Psoas muscle (tissue), 8 donors: Measurements from ENCODE around the gene HLA-DPB1. TPM values are rescaled to one million over a fixed set of nuclear protein-coding genes. Genes with fewer than 3 reads are reported as not detected.
A peak's percentile ranks its signal among the peaks of the same experiment; 100 is the strongest.
"Not testable (repeated sequence)": the region's sequence is repeated elsewhere in the genome, so short reads cannot be mapped to it uniquely, and the experiment has no call there.

Experiments
- ATAC-seq, 4 donors: fragments of 200-7000 bp; cut with Tn5 transposase; one replicate each; pipeline ENCODE4 v1.9.1; 2020; ENCODE audit warnings: moderate library complexity in 3 of 4, mild to moderate bottlenecking in 2 of 4
- DNase-seq, 2 donors: peaks; one replicate each; pipeline ENCODE4 v3.0.0-alpha.2; 2020
- H3K27ac ChIP-seq: fragments of 200-600 bp; one replicate; pipeline ENCODE4 v1.8.0; 2022
- H3K27me3 ChIP-seq, 3 donors: fragments of 200-600 bp in 1 of 3; one replicate each; pipeline versions ENCODE4 v1.6.1 to v1.8.0; 2013 to 2022; ENCODE audit warnings: low read length in 2 of 3, mild to moderate bottlenecking in 2 of 3, moderate library complexity in 1 of 3; ENCODE audit not compliant: insufficient read depth in 3 of 3
- H3K36me3 ChIP-seq, 2 donors: fragments of 200-600 bp in 1 of 2; one replicate each; pipeline versions ENCODE4 v1.6.1 to v1.8.0; 2013 to 2022; ENCODE audit warnings: low read depth in 1 of 2, mild to moderate bottlenecking in 1 of 2, moderate library complexity in 1 of 2; ENCODE audit not compliant: insufficient read depth in 1 of 2
- H3K4me1 ChIP-seq: fragments of 200-600 bp; one replicate; pipeline ENCODE4 v1.8.0; 2022
- H3K4me3 ChIP-seq: fragments of 200-600 bp; one replicate; pipeline ENCODE4 v1.8.0; 2022; ENCODE audit warnings: mild to moderate bottlenecking
- H3K9me3 ChIP-seq: fragments of 200-600 bp; one replicate; pipeline ENCODE4 v1.8.0; 2022
- CTCF ChIP-seq: fragments of 200-600 bp; IDR thresholded peaks from one replicate; pipeline ENCODE4 v1.8.0; 2022; ENCODE audit warnings: antibody characterized with exemption
- WGBS, 3 donors: extraction: QIAGEN DNeasy Blood & Tissue Kit; methylation state at CpG; one replicate each; pipeline versions ENCODE4 v1.1.6 to v1.1.7; 2013; 5-methylcytosine and 5-hydroxymethylcytosine counted together
- intact Hi-C, 2 donors: fragments of 100-400 bp; cut with DNase I; formaldehyde crosslinking; loops; one replicate each; pipeline versions ENCODE4 v1.11.0 to v1.14.2; 2022
- polyA plus RNA-seq, 3 donors: library from polyadenylated mRNA; stranded (reverse); fragments of 200-250 nt; gene quantifications; one replicate each; pipeline ENCODE4 v1.2.3, GENCODE V29; 2013
- total RNA-seq, 4 donors: library from RNA; stranded (reverse); fragmentation: NEBNext Ultra II Directional in 2 of 4; extraction: Animal tissue kit (Norgen Biotek cat#: 25700) in 2 of 4; gene quantifications; one replicate each; pipeline versions ENCODE4 v1.2.1 to v1.2.4, GENCODE V29; 2021 to 2023
- donor health status: healthy with polysubstance abuse.
- donor health status: DM: no; HTN: no; CAD: no; lungs with moderate emphysema.
- donor health status: Bipolar disorder and iron deficiency.
- donor health status: healthy.
- donor health status: DM: yes; HTN: yes; CAD: no.
- donor health status: DM: no; HTN: no; CAD: no.
- donor health status: DM: no; HTN: no; CAD: no.
- donor health status: DM: yes; HTN: yes; CAD: no.

HLA-DPB1 gene
- total and polyA plus RNA-seq, 7 donors: 11.0 to 33.2 (median 17.0) TPM

- Histone ChIP-seq H3K4me1 (no peaks in the 10 kb centered on the region), H3K27me3 (peaks cover 0 to 11% (median 0%) of the 10 kb centered on the region in 3 donors), H3K9me3 (no peaks in the 10 kb centered on the region), H3K27ac (no peak overlapping the region), H3K36me3 (peaks cover 0 to 3% of the 10 kb centered on the region in 2 donors), H3K4me3 (no peak overlapping the region)
- 28 to 36% (median 32%) methylated on average over 9 of the region's 9 CpGs for WGBS, 3 donors
- ATAC-seq: peak in 1 of 4 donors; percentile 46
- peak in 1 of 2 donors; percentile 39 for DNase-seq
- intact Hi-C loops: no loop called here
- TF ChIP-seq CTCF: peak; percentile 30
These were observed 16.2 kb downstream of the HLA-DPB1 start for GRCh38 chr6:33091957-33092356.

- ATAC-seq (no peak), DNase-seq (no peak)
- Histone ChIP-seq H3K4me3 (no peak overlapping the region), H3K9me3 (no peaks in the 10 kb centered on the region), H3K36me3 (no peaks in the 10 kb centered on the region), H3K4me1 (no peaks in the 10 kb centered on the region), H3K27me3 (peaks cover 0 to 11% (median 0%) of the 10 kb centered on the region in 3 donors), H3K27ac (no peak overlapping the region)
- intact Hi-C loops: no loop called here
- TF ChIP-seq CTCF: no peak
- WGBS, 3 donors: 87 to 90% (median 90%) methylated on average over 3 of the region's 3 CpGs
These were observed 16.6 kb downstream of the HLA-DPB1 start for GRCh38 chr6:33092385-33092784.

GRCh38 chr6:33093855-33094254 is 18.1 kb downstream of the HLA-DPB1 start:
- intact Hi-C loops: no loop called here
- no peaks in the 10 kb centered on the region for H3K4me1 ChIP-seq
- ATAC-seq: no peak

GRCh38 chr6:33095681-33096080 is 19.9 kb downstream of the HLA-DPB1 start:
- Histone ChIP-seq H3K9me3 (peaks cover 11% of the 10 kb centered on the region), H3K27ac (no peak overlapping the region), H3K27me3 (peaks cover 0 to 6% (median 0%) of the 10 kb centered on the region in 3 donors), H3K36me3 (no peaks in the 10 kb centered on the region), H3K4me1 (no peaks in the 10 kb centered on the region), H3K4me3 (no peak overlapping the region)
- TF ChIP-seq CTCF: no peak
- ATAC-seq: no peak
- intact Hi-C loops: no loop called here
- no peak for DNase-seq
- 76 to 96% (median 79%) methylated on average over 1 of the region's 1 CpG for WGBS, 3 donors

More at GRCh38 chr6:33093855-33094254, 18.1 kb downstream of the HLA-DPB1 start:
- no peaks in the 10 kb centered on the region for H3K36me3 ChIP-seq
- H3K27ac ChIP-seq: no peak overlapping the region
- H3K27me3 ChIP-seq: peaks cover 0 to 11% (median 0%) of the 10 kb centered on the region in 3 donors
- no peak overlapping the region for H3K4me3 ChIP-seq
- H3K9me3 ChIP-seq: peaks cover 3% of the 10 kb centered on the region
- no peak for DNase-seq
- TF ChIP-seq CTCF: no peak
- 53 to 84% (median 83%) methylated on average over 3 of the region's 3 CpGs for WGBS, 3 donors

- H3K4me1 ChIP-seq, DNase-seq, ATAC-seq, H3K27ac ChIP-seq, intact Hi-C loops, H3K4me3 ChIP-seq, H3K36me3 ChIP-seq: not testable (repeated sequence)
- H3K9me3 ChIP-seq: peaks cover 22% of the 10 kb centered on the region
- peaks cover 0 to 18% (median 0%) of the 10 kb centered on the region in 3 donors for H3K27me3 ChIP-seq
- WGBS, 3 donors: 61 to 79% (median 62%) methylated on average over 5 of the region's 5 CpGs
These were observed 25.4 kb downstream of the HLA-DPB1 start for GRCh38 chr6:33101121-33101737.
